ENCODE results near the gene OXSM. TPM values are rescaled to one million over a fixed set of nuclear protein-coding genes. Genes with fewer than 3 reads are reported as not detected.

The OXSM gene
- total and polyA plus RNA-seq, 11 donors = 7.3 to 21.8 (median 15.0) TPM

GRCh38 chr3:25783661-25784512, 6.0 kb upstream of the OXSM start:
- Histone ChIP-seq H3K36me3 (no peaks in the 10 kb centered on the region), H3K4me3 (peak overlapping the region; percentile 74 to 97 (median 88)), H3K9me3 (no peaks in the 10 kb centered on the region), H3K27ac (peak overlapping the region; percentile 40 to 94 (median 89)), H3K27me3 (no peaks in the 10 kb centered on the region), H3K4me1 (peaks cover 0 to 42% (median 13%) of the 10 kb centered on the region in 12 donors)
- intact Hi-C loops (cut with DNase I) = loop anchor here in 6 of 10 donors (2.0 to 10.0 kb wide), 5 partner anchors 117 to 331 kb away; partner anchors contain the start of gene TOP2B (in 3 of the 6)
- ATAC-seq = peak; percentile 36 to 76 (median 54)
- peak in 2 of 5 donors; percentile 54 to 65 for DNase-seq
- WGBS, 4 donors = 19 to 25% (median 22%) methylated on average over 30 to 34 of the region's 34 CpGs
- TF ChIP-seq POLR2A (IDR thresholded peaks at IDR 0.05) = no peak
- peak in 1 of 12 donors; percentile 13 for TF ChIP-seq CTCF (IDR thresholded peaks at IDR 0.05)

GRCh38 chr3:25784971-25785370, 4.9 kb upstream of the OXSM start:
- 90 to 97% (median 94%) methylated on average over 1 of the region's 1 CpG for WGBS, 4 donors
- no peaks in the 10 kb centered on the region for H3K27me3 ChIP-seq
- H3K9me3 ChIP-seq = no peaks in the 10 kb centered on the region
- no peak for DNase-seq
- intact Hi-C loops (cut with DNase I) = loop anchor here in 5 of 10 donors (5.0 to 10.0 kb wide), 4 partner anchors 118 to 330 kb away; partner anchors contain the start of gene TOP2B (in 1 of the 5)
- no peaks in the 10 kb centered on the region for H3K36me3 ChIP-seq
- H3K27ac ChIP-seq = no peak overlapping the region
- TF ChIP-seq POLR2A (IDR thresholded peaks at IDR 0.05) (no peak), CTCF (IDR thresholded peaks at IDR 0.05) (no peak)
- peaks cover 0 to 48% (median 13%) of the 10 kb centered on the region in 12 donors for H3K4me1 ChIP-seq
- H3K4me3 ChIP-seq = no peak overlapping the region
- no peak for ATAC-seq

- no peaks in the 10 kb centered on the region for H3K27me3 ChIP-seq
- no peaks in the 10 kb centered on the region for H3K36me3 ChIP-seq
- ATAC-seq (no peak), DNase-seq (no peak)
- H3K27ac ChIP-seq = no peak overlapping the region
- TF ChIP-seq CTCF (IDR thresholded peaks at IDR 0.05) (no peak), POLR2A (IDR thresholded peaks at IDR 0.05) (no peak)
- no peaks in the 10 kb centered on the region for H3K9me3 ChIP-seq
- peaks cover 0 to 46% (median 18%) of the 10 kb centered on the region in 12 donors for H3K4me1 ChIP-seq
- intact Hi-C loops (cut with DNase I) = loop anchor here in 3 of 10 donors (10.0 kb wide), 2 partner anchors 319 to 329 kb away; no protein-coding TSS in a partner anchor
- no peak overlapping the region for H3K4me3 ChIP-seq
- 88 to 92% (median 89%) methylated on average over 3 of the region's 3 CpGs for WGBS, 4 donors
Observed at GRCh38 chr3:25785826-25786225, 4.1 kb upstream of the OXSM start.

- H3K4me3 ChIP-seq = no peak overlapping the region
- WGBS, 4 donors = 90 to 92% (median 92%) methylated on average over 3 of the region's 3 CpGs
- intact Hi-C loops (cut with DNase I) = loop anchor here in 5 of 10 donors (2.0 to 10.0 kb wide), 4 partner anchors 123 to 327 kb away; partner anchors contain the start of gene TOP2B (in 2 of the 5)
Observed at GRCh38 chr3:25787689-25788088, 2.2 kb upstream of the OXSM start.

More at GRCh38 chr3:25787689-25788088, 2.2 kb upstream of the OXSM start:
- no peak for ATAC-seq
- H3K27ac ChIP-seq = no peak overlapping the region
- no peaks in the 10 kb centered on the region for H3K9me3 ChIP-seq
- TF ChIP-seq CTCF (IDR thresholded peaks at IDR 0.05) (no peak), POLR2A (IDR thresholded peaks at IDR 0.05) (no peak)
- no peaks in the 10 kb centered on the region for H3K36me3 ChIP-seq
- DNase-seq = no peak
- no peaks in the 10 kb centered on the region for H3K27me3 ChIP-seq
- peaks cover 0 to 42% (median 15%) of the 10 kb centered on the region in 12 donors for H3K4me1 ChIP-seq

Data from heart left ventricle (tissue), 16 donors.